ENCODE measurements around the gene MAD1L1. TPM values are rescaled to one million over a fixed set of nuclear protein-coding genes. Genes with fewer than 3 reads are reported as not detected.

MAD1L1 gene
- total and polyA plus RNA-seq, 2 of the 13 experiments (the other 11 are each of a cell fraction or from before 2014, with no cell fraction given): 17.4 to 64.7 TPM

DNA sequence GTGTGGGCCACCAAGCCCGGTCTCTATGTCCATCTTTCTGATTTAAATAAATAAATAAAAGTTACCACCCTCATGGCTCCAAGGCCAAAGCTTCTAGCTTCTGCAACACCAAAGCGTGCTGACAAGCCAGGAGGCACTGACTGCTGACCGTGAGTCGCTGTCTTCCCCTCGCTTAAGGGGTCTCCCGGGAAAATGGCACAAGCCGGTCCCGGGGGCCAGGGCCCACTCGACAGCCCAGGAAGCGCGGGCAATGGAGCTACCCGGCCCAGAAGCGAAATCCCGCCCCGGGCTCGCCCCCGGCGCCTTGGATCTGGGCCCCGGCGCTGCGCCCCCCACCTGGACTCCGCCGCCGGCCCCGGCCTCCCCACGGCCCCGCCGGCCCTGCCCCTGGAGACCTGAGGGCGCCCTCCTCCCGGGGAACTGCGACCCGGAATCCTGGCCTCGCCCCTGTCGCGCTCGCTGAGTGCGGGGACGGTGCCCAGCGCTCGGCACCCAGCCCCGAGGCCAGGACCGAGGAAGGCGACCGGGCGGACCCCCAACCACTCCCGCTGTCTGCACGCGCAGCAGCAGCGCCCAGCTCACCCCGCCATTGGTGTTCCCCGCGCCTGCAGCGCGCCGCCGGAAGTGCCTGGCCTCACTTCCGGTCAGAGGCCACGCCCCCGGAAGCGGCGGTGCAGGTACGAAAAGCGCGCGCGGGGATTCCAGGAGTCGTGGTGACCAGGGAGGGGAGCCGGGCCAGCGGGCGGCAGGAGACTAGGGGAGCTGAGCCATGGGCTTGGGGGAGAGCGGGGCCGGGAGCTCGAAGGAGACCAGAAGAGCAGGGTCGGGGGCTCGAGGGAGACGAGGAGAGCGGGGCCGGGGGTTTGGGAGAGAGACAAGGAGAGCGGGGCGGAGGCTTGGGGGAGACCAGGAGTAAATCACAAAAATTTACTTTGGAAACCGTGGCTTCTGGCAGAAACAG, 9.1 kb upstream of the MAD1L1 start, which contains the start of the genes MRM2 and NUDT1 (continued):
- TF ChIP-seq THAP9 (CRISPR knock-in tag; IDR thresholded peaks at IDR 0.05; ENCODE audit: borderline replicate concordance) (peak; percentile 81; the same call in 1 of the 2 replicates), GFI1 (CRISPR knock-in tag; IDR thresholded peaks at IDR 0.05; ENCODE audit: borderline replicate concordance) (no peak), NR3C1 (CRISPR knock-in tag; IDR thresholded peaks at IDR 0.05) (no peak), KDM5B (CRISPR knock-in tag; IDR thresholded peaks at IDR 0.05; ENCODE audit: borderline replicate concordance) (no peak; the same call in 1 of the 2 replicates), ZNF598 (CRISPR knock-in tag; IDR thresholded peaks at IDR 0.05; ENCODE audit: borderline replicate concordance) (peak; percentile 62; the same call in 1 of the 2 replicates), ZNF782 (CRISPR knock-in tag; IDR thresholded peaks at IDR 0.05; ENCODE audit: borderline replicate concordance) (no peak; the same call in 1 of the 2 replicates), MIER3 (CRISPR knock-in tag; IDR thresholded peaks at IDR 0.05; ENCODE audit: borderline replicate concordance) (0 out of 2 replicates have a peak, but pooled peaks have one; percentile 26), ZNF331 (CRISPR knock-in tag; IDR thresholded peaks at IDR 0.05) (0 out of 2 replicates have a peak, but pooled peaks have one; percentile 35), CBX5 (CRISPR knock-in tag; IDR thresholded peaks at IDR 0.05; ENCODE audit: borderline replicate concordance) (peak; percentile 11; the same call in 1 of the 2 replicates), GABPA (IDR thresholded peaks at IDR 0.05; ENCODE audit: low read depth, low read length) (peak; percentile 100), GABPA (CRISPR knock-in tag; IDR thresholded peaks at IDR 0.05; ENCODE audit: low read depth) (peak; percentile 96), ZBTB21 (CRISPR knock-in tag; IDR thresholded peaks at IDR 0.05) (no peak), KDM5A (IDR thresholded peaks at IDR 0.05; ENCODE audit: borderline replicate concordance, low read length) (peak; percentile 93)
- TF ChIP-seq, protein P1, sequence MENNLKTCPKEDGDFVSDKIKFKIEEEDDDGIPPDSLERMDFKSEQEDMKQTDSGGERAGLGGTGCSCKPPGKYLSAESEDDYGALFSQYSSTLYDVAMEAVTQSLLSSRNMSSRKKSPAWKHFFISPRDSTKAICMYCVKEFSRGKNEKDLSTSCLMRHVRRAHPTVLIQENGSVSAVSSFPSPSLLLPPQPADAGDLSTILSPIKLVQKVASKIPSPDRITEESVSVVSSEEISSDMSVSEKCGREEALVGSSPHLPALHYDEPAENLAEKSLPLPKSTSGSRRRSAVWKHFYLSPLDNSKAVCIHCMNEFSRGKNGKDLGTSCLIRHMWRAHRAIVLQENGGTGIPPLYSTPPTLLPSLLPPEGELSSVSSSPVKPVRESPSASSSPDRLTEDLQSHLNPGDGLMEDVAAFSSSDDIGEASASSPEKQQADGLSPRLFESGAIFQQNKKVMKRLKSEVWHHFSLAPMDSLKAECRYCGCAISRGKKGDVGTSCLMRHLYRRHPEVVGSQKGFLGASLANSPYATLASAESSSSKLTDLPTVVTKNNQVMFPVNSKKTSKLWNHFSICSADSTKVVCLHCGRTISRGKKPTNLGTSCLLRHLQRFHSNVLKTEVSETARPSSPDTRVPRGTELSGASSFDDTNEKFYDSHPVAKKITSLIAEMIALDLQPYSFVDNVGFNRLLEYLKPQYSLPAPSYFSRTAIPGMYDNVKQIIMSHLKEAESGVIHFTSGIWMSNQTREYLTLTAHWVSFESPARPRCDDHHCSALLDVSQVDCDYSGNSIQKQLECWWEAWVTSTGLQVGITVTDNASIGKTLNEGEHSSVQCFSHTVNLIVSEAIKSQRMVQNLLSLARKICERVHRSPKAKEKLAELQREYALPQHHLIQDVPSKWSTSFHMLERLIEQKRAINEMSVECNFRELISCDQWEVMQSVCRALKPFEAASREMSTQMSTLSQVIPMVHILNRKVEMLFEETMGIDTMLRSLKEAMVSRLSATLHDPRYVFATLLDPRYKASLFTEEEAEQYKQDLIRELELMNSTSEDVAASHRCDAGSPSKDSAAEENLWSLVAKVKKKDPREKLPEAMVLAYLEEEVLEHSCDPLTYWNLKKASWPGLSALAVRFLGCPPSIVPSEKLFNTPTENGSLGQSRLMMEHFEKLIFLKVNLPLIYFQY (CRISPR knock-in tag; IDR thresholded peaks at IDR 0.05; ENCODE audit: borderline replicate concordance): peak; percentile 40; the same call in 1 of the 2 replicates

All from HepG2 (cell line).